Fibroblast of villous mesenchyme (primary cell): Measurements from ENCODE around the gene TSC2. TPM values are rescaled to one million over a fixed set of nuclear protein-coding genes. Genes with fewer than 3 reads are reported as not detected.

Experiments used
- DNase-seq: peaks from one replicate; pipeline ENCODE4 v3.0.0-alpha.2; 2010; ENCODE audit warnings: low read depth
- H3K4me3 ChIP-seq: 2 replicates; pipeline ENCODE4 v1.5.1; 2011; ENCODE audit warnings: low read depth, mild to moderate bottlenecking, low read length
- total RNA-seq: library from RNA; depleted of rRNA; stranded (reverse); fragments of >200 nt; gene quantifications from 2 replicates; pipeline ENCODE4 v1.2.3, GENCODE V29; 2012
- TF ChIP-seq, protein P1 (sequence below): IDR thresholded peaks from 2 replicates; pipeline ENCODE4 v1.5.1; 2012; ENCODE audit warnings: low read depth, mild to moderate bottlenecking, low read length; ENCODE audit not compliant: insufficient read depth

The TSC2 gene
- total RNA-seq, 1 donor: 62.6 TPM

DNA sequence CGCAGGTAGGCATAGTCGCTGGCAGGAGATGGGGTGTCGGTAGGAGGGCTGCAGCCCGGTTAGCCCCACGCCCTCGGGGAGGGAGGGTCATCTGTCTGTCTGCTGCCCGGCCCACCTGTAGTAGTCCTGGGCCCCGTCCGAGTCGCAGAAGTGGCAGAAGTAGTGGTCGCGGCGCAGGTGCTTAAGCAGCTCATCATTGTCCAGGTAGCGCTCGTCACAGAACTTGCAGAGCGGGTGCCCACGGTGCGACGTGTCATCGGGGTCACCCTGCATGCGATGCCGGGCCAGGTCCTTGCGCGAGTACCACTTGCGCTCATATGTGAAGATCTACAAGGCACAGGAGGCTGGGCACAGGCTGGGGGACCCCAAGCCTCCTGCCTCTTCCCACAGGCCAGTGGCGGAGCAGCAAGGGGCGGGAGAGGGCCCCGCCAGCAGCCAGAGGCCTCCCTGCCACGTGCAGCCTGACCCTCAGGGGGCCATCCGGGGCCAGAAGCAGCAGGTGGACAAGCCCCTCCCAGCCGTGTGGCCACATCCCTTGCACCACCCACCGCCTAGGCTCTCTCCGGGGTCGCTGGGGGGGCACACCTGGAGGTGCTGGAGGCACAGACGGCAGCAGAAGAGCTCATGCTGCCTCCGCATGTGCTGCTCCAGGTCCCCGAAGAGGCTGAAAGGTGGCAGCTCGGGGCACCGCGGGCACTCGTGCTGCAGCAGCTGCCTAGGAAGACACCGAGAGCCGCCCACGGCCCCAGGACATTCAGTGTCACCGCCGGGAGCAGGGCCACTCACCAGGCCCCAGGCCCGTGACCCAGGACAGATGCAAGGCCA, 45.2 kb upstream of the TSC2 start:
- DNase-seq: no peak
- TF ChIP-seq, protein P1, sequence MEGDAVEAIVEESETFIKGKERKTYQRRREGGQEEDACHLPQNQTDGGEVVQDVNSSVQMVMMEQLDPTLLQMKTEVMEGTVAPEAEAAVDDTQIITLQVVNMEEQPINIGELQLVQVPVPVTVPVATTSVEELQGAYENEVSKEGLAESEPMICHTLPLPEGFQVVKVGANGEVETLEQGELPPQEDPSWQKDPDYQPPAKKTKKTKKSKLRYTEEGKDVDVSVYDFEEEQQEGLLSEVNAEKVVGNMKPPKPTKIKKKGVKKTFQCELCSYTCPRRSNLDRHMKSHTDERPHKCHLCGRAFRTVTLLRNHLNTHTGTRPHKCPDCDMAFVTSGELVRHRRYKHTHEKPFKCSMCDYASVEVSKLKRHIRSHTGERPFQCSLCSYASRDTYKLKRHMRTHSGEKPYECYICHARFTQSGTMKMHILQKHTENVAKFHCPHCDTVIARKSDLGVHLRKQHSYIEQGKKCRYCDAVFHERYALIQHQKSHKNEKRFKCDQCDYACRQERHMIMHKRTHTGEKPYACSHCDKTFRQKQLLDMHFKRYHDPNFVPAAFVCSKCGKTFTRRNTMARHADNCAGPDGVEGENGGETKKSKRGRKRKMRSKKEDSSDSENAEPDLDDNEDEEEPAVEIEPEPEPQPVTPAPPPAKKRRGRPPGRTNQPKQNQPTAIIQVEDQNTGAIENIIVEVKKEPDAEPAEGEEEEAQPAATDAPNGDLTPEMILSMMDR: no peak
- no peak overlapping the region for H3K4me3 ChIP-seq

DNA sequence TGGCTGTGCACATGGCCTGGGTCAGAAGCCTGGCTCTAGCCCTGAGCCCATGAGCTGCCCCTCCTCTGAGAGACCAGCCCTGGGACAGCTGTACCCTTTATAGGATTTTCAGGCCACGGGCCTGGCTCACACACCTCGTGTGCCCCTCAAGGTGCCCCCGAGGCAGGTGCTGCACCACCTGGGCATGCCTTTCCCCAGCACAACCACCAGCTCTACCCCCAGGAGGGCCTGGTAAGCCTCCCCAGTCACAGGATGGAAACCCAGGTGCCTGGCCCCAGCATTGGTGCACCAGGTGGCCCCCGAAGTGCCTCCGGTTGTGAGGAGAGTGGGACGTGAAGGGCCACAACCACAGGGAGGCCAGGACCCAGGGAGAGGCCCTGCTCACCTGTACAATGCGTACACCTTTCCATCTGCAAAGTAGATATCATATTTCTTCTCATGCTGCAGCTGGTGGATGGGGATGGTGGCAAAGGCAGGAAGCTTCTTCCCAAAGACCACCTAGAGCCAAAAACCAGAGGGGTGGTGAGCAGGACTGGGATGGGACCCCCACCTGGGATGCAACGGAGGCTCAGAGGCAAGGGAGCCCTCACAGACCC, 44.5 kb upstream of the TSC2 start:
- TF ChIP-seq, protein P1: no peak
- H3K4me3 ChIP-seq: no peak overlapping the region
- DNase-seq: no peak

- TF ChIP-seq, protein P1: peak; percentile 98
- peak; percentile 89 for DNase-seq
- H3K4me3 ChIP-seq: no peak overlapping the region
Measured at GRCh38 chr16:2003827-2004641, 43.8 kb upstream of the TSC2 start.

GRCh38 chr16:2004795-2005517, 42.8 kb upstream of the TSC2 start:
- H3K4me3 ChIP-seq: no peak overlapping the region
- no peak for DNase-seq
- TF ChIP-seq, protein P1: no peak

DNA sequence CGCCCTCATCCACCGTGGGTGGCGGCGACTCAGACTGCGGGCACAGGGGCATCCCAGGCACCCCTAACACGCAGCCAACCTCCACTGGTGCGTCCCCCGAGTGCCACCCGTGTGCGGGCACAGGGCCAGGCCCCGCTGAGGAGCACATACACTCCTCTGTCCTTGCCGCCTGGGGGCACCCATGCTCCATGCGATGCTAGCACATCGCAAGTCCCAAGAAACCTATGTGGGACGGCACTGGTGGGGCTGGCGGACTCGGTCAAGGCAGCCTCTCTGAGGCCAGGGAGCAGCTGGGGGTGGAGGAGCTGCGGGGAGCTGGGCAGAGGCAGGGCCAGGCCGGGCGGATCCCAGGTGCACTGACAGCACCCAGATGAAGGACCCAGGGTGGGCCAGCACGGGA, 42.1 kb upstream of the TSC2 start:
- DNase-seq: no peak
- no peak overlapping the region for H3K4me3 ChIP-seq
- TF ChIP-seq, protein P1: peak; percentile 16

GRCh38 chr16:2006317-2006716, 41.5 kb upstream of the TSC2 start:
- DNase-seq: no peak
- TF ChIP-seq, protein P1: no peak
- no peak overlapping the region for H3K4me3 ChIP-seq
